NCI-H1436 treated with DMSO at 0.1 percent for 48 hours (cell line): ENCODE measurements around the gene RAP1GDS1.
A peak's percentile ranks its signal among the peaks of the same experiment; 100 is the strongest.

Source experiments
- DNase-seq: peaks from one replicate; lab custom pipeline; 2025; lab: John Stamatoyannopoulos, UW

RAP1GDS1 gene, protein sequence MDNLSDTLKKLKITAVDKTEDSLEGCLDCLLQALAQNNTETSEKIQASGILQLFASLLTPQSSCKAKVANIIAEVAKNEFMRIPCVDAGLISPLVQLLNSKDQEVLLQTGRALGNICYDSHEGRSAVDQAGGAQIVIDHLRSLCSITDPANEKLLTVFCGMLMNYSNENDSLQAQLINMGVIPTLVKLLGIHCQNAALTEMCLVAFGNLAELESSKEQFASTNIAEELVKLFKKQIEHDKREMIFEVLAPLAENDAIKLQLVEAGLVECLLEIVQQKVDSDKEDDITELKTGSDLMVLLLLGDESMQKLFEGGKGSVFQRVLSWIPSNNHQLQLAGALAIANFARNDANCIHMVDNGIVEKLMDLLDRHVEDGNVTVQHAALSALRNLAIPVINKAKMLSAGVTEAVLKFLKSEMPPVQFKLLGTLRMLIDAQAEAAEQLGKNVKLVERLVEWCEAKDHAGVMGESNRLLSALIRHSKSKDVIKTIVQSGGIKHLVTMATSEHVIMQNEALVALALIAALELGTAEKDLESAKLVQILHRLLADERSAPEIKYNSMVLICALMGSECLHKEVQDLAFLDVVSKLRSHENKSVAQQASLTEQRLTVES

DNA sequence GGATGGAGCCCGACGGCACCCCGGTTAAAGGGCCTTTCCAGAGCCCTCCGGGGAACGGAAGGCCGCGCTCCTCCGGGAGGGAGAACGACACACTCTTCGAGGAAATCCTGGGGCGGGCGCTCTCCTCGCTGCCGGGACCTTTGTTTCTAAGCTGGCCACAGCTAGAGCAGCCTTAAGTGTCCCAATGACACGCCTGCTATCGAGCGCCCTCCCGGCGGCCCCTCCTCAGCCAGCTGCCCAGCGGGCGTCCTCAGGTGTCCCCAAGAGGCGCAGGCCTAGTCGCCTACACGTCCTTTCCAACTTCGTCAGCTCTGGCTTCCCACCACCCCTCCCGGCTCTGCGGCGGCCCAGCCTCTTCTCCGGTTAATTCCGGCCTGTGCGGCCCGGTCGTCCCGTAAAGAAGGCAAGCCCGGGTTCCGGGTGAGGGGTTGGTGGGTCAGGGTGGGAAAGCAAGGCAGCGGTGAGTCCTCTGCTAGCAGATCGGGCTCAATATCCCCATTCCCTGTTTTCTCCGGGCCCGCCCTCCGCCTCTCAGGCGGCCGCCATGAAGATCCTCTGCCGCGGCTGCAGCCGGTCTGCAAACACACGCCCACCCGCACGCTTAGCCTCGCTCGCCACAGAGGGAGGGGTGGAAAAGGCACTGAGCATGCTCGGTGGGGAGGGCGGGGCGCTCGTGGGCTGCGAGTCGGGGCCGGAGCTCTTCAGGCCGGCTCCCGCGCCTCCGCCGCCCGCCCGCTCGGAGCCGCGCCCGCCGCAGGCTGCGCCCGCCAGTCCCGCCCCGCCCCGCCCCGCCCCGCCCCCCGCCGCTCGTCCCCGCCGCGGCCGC, at the start of gene RAP1GDS1:
Gene RAP1GDS1, plus strand, starts transcription at position 806 of the 826 bp plus-strand sequence. CDS start 182 bp downstream, outside the sequence.
- peak; percentile 38 for DNase-seq

DNA sequence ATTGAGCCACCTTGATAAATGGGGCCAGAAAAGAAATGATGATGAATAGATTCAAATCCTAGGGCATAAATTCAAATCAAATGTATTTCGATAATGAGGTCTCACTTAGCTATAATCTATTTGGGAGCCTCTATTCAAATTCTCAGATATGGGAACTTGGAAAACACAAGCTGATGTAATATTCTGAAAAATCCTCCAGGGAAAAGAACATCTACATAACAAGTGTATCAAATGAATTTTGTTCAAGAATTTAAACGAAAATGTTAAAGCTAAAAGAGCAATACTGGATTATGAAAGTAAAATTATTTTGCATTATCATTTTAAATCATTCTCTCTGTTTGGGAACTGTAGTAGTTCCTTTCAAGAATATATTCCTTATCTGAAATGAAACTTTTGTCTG, 38.9 kb upstream of the RAP1GDS1 start:
- DNase-seq: no peak

DNA sequence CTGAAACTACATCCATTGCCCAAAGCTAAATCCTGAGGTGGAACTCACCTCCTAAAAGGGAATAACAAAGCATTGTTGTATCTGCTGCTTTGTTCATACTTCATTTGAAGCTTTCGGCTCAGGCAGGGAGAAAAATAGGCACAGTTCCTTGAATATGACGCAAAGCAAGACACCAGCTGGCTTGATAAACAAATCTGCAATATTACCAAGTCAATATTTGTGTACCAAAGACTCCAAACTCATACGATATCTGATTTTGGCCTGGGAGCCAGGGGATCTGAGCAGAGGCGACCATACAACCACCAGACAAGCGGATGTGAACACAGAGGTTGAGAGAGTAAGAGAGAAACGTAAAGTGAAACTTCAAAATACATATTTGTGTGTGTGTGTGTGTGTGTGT, 34.8 kb upstream of the RAP1GDS1 start:
- DNase-seq: no peak

DNA sequence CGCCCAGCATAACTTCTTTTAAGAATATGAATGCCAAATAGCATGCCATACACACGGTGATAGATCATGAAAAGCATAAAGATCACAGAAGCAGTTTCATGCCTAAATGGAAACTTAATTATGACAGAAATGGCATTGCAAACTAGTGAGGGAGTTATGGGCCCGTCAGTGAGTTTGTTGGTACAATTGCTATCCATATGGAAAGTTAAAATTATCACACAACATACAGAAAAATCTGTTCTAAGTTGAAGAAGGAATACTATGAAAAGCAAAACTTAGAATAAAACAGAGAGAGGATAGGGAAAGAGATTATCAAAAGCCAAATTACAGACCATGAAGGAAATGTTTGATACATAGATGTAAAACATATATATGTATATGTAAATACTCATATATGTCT, 30.2 kb upstream of the RAP1GDS1 start:
- DNase-seq: no peak

DNA sequence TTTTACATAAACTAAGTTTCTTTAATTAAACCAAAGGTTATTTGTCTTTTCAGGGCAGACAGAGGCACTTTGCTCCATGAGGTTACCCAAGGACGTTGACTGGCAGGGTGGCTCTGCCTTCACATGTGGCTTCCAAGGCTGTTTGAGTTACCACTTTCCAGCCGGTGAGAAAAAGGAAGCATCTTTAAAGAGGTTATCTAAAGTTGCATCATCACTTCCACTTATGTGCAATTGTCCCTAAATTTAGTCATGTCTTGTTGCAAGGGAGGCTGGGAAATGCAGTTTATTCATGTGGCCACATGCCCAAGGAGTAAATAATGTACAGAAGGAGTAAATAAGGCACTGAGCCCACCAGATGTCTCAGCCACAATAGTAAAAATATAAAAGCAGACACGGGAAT, 29.0 kb upstream of the RAP1GDS1 start:
- DNase-seq: no peak

DNA sequence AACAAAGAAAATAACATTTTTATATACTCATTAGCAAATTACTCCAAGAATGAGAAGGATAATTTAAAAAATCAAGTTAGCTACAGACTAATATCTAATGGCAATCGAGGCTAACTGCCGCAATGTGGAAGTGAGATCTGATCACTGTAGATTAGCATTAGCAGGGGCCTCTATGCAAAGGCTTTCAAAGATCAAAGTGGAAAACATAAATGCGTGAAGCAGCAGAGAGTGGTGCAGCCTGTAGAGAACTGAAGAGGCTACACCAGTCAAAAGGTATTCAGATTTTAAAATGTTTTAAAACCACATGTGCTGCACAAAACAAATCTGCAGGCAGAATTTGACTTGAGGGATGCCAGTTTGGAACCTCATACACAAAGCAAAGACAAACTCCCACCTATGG, 24.0 kb upstream of the RAP1GDS1 start:
- DNase-seq: no peak

DNA sequence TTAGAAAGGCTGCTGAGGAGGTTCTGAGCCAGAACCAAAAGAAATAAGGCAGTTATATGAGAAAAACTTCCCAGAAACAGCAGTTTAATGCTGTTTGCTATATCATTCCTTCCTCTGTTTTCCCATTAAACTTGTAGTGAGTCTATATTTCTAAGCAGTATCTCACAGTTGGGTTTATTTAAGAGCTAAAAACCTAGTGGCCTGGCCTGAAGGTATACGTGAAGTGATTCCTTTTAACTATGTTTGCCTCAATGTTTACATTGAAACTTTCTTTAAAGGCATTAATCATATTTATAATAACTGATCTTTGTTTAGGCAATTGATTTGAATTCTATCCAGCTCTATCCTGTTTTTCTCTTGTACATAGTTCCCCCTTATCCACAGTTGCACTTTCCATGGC, 19.1 kb upstream of the RAP1GDS1 start:
- DNase-seq: no peak

DNA sequence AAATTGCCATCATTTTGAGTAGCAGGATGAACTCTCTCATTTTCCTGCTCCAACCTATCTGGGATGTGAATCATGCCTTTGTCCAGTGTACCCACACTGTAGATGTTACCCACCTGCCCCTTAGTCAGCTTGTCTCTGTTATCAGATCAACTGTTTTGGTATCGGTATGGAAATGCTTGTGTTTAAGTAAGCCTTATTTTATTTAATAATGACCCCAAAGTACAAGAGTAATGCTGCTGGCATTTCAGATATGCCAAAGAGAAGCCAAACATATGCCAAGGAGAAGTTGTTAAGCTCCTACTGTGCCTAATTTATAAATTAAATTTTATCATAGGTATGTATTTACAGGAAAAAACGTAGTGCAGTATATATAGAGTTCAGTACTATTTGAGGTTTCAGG, 18.6 kb upstream of the RAP1GDS1 start:
- DNase-seq: no peak

DNA sequence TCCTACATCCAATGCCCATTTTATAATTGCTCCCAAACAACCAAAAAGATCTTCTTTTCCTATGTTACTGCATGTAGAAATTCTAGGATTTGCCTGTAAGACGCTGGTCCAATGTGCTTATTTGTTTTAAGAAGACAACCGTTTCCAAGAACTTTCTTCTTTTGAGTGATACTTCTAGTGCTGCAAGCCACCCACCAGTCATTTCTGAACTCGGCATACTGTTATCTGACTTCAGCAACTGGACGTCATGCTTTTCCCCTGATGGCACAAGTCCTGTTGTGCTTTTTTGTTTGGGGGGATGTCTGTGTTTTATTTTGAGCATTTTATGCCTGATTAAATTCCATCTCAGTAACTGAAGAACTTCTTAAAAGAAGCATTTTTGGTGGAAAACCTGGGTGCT, 16.0 kb upstream of the RAP1GDS1 start:
- no peak for DNase-seq

DNA sequence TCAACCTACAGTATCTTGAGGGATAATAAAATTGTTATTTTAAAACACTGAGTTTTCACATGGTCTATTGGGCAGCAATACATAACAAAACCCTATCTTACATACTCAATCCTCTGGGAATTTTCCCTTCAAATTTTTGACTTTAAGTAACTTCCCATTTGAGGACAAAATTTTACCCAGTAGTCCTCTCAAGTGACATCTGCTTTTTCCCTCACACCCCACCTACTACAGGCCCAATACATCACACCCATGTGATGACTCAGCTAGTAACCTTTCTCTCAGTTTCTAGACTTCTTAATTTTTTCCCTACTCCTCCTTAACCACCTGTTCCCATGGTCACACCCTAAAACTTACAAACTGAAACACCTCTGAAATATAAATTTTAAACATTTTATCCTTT, 12.2 kb upstream of the RAP1GDS1 start:
- no peak for DNase-seq

DNA sequence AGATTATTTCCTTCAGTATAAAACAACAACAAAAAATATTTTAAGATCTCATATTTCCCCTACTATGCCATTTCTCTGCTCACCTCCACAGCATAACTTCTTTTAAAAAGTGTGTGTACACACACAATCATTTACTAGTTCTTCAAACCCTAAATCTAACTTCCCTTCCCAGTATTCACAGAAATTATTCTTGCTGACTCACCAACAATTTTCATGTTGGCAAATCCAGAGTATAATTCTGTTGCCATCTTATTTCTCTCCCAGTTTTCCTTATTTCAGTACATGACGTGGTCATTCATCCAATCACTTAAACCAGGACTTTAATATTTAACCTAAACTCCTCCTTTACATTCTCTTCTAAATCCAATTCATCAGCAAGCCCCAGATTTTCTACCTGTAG, 11.4 kb upstream of the RAP1GDS1 start:
- DNase-seq: no peak

DNA sequence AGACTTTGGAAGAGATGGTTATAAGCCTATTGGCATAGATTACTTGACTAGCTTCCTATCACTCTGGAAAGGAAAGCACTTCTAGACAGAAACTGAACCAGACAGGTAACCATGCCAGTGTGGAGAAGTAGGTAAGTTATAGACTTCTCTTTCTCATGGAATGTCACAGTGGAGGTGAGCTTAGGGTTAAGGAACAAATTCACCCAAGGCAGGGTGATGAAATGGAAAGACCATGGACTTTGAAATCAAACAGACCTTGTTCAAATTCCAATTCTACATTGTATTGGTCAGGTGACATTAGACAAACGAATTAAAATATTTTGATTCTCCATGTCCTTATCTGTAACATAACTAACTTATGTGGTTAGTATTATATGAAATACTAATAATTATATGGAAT, 7.7 kb upstream of the RAP1GDS1 start:
- DNase-seq: no peak

DNA sequence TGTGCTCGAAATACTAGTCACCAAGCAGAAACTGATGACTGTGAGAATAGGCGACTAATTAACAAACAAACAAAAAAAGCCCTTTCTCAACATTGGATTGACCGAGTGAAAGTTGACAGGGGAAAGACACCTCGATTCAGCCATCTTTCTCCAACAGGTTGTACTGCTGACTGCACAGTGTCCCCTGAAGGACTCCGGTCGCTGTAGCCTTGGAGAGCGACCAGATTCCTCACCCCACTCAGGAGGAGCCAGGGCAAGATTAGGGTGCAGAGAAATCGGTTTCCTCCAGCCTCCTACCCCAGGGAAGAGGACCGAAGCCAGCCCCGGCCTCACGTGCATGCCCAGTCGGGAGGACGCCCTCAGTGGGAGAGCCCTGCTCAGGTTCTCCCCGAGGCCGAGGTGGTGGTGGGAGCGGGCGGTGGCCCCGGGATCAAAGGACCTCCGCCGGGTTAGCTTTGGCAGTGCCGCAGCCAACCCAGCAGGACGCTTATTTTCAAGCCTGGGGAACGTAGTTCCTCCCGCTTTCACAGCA, 1.1 kb upstream of the RAP1GDS1 start:
- DNase-seq: no peak

DNA sequence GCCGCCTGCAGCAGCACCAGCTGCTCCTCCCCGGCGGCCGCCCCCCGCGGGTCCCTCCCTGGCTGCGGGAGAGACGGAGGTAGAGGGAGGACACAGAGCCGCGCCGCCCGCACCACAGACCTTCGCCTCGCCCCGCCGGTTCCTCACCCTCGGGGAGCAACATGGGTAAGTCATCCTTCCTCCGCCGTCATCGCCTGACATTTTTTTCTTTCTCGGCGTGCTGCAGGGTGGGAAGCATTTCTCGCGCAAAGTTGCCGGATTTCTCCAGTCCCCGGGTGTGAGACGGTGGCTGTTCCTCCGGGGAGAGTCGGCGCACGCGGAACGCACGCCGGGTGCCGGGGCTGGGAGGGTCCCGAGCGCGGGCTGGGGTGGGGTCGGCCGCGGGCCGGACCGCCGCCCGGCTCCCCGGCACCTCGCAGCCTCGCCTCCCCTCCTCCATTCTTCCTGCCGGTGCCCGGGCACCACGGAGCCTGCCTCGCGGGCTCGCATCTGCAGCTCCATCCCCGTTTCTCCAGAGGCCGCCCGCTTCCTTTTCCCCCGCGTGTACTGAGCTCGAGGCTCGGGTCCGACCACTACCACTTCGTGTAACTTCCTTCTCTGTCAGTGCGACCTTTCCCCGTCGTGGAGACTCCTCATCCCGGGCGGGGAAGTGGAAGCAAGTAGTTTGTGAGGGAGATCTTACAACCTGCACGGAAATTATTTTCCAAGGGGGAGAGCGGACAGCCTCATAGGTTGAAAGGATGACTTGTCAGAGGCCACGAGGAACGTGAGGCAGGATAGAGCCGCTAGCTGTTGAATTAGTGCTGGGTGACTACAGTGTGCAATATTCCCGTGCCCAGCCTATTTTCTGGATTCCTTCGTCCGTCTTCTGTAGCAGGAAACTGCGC, 464 bp downstream of the RAP1GDS1 start:
- no peak for DNase-seq

DNA sequence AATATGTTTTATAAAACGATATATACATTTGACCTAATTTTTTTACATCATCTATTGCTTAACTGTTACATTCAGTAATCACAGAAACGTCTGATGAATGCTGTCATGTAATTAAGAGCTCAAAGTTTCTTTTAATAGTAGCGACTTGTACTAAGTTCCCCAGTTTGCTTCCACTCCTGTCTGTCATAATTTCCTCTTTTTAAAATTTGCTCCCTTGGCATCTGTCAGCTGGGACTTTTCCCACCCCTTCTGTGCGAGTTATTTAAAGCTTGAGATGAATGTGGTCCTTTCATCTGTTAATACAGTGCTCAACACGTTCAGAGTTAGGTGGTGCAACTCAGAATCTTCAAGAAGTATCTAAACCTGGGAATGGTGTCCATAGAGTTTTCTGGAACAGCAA, 1.2 kb downstream of the RAP1GDS1 start:
- no peak for DNase-seq

DNA sequence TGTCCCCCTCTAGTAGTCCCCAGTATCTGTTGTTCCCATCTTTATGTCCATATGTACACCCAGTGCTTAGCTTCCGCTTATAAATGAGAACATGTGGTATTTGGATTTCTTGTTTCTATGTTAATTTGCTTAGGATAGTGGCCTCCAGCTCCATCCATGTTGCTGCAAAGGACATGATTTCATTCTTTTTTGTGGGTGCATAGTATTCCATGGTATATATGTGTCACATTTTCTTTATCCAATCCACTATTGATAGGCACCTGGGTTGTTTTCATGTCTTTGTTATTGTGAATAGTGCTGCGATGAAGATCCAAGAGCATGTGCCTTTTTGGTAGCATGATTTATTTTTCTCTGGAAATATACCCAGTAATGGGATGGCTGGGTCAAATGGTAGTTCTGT, 6.3 kb downstream of the RAP1GDS1 start:
- no peak for DNase-seq

DNA sequence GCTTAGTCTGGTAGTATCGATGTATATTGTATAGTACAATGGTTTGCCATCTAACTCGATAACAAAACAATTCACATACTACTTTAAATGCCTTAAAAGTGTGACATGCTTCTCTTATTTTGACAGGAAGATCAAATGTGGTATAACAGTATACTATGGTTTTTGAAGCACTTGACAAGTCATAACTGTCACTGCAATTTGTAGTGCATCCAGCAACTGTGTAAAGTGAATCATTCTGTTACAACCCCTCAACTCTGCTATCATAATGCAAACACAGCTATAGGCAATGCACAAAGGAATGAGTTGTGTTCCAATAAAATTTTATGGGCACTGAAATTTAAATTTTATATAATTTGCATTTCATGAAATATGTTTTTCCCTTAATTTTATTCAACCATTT, 14.0 kb downstream of the RAP1GDS1 start:
- no peak for DNase-seq

DNA sequence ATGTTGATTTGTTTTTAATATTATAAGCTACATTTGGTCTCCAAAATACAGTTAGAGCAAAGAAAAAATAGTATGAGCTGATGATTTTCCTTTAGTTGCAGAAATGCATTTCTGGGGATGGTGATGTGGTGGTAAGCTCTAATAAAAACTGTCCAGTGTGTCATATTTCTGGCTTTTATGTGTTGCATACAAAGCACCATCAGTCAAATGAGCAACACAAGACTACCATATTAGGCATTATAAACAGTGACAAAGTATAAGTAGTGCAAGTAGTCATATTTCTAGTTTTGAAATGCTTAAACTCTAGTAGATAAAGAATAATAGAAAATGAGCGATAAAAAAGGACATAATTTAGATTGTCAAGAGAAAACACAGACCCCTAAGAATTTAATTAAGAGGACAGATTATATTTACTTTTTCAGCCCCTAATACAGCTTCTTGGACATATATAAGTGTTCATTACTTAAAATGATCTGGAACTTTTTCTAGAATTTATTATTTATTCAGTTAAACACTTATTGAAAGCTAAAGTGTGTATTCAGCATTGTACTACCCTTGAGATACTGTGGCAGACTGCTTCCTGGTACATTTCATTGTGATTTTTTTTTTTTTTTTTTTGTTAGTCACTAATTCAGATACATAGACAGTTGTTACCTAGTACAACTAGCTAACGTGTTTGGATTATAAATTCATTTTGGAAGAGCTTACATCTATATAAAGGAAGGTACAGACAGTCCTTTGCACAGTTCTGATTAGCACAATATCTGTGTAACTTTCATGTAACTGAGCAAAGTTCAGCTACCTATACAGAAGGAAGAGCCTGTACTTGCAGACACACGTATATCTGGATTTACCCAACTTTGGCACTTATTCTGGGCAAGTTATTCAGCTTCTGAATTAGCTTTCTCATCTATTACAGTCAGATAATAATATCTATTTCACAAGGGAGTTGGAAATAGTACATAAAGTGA, 22.3 kb downstream of the RAP1GDS1 start:
- no peak for DNase-seq

DNA sequence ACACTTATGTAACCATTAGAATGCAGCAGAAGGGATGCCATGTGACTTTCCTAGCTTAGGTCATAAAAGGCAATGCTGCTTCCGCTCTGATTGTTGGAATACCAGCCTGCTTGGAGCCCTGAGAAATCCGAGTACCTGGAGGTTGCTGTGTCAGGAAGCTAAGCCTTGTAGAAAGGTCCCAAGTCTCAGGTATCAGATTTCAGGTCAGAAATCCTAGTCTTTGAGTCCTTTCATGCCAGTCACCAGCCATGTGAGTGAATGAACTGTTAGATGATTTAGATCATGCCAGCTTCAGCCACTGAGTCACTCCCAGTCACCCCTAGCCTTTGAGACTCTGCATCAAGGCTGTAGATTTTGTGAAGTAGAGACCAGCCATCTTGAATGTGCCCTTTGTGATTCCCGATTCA, 23.5 kb downstream of the RAP1GDS1 start:
- DNase-seq: no peak

DNA sequence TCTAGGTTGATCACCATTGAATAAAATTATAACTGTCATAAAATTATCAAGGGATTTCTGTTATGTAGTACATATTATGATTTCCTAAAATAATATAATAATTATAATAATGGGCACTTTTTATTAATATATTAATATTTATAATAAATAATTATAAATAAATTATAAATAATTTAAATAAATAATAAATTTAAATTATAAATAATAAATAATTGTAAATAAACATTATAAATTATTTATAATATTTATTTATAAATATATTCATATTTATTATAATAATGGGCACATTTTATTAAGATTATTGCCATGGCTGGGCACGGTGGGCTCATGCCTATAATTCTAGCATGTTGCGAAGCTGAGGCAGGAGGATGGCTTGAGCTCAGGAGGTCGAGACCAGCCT, 24.5 kb downstream of the RAP1GDS1 start:
- DNase-seq: no peak
